Mesenchymal stem cell (in vitro differentiated cells and primary cell): ENCODE data around the gene DIRAS1. TPM values are rescaled to one million over a fixed set of nuclear protein-coding genes. Genes with fewer than 3 reads are reported as not detected.

Experiments used
- DNase-seq: peaks from one replicate; pipeline ENCODE4 v3.0.0-alpha.2; 2013
- H2AFZ ChIP-seq: one replicate; pipeline ENCODE4 v1.6.1; 2013; ENCODE audit warnings: low read depth, mild to moderate bottlenecking, control low read depth, inconsistent platforms, low read length, moderate library complexity
- H2AK5ac ChIP-seq: 2 replicates; pipeline ENCODE4 v1.6.1; 2013; ENCODE audit warnings: low read length, moderate library complexity, mild to moderate bottlenecking, inconsistent platforms; ENCODE audit not compliant: severe bottlenecking
- H2BK120ac ChIP-seq: one replicate; pipeline ENCODE4 v1.6.1; 2013; ENCODE audit warnings: low read depth, mild to moderate bottlenecking, inconsistent platforms, low read length, moderate library complexity
- H2BK12ac ChIP-seq, 2 experiments: one replicate each; pipeline ENCODE4 v1.6.1; 2013; ENCODE audit warnings: inconsistent platforms in 2 of 2, low read length in 2 of 2, mild to moderate bottlenecking in 2 of 2, moderate library complexity in 2 of 2, control low read depth in 1 of 2
- H2BK15ac ChIP-seq: one replicate; pipeline ENCODE4 v1.6.1; 2013; ENCODE audit warnings: mild to moderate bottlenecking, low read depth, inconsistent platforms; ENCODE audit not compliant: poor library complexity, severe bottlenecking
- H2BK5ac ChIP-seq: 2 replicates; pipeline ENCODE4 v1.6.1; 2013; ENCODE audit warnings: low read depth, mild to moderate bottlenecking, low read length, control low read depth, inconsistent platforms; ENCODE audit not compliant: poor library complexity, severe bottlenecking
- H3K14ac ChIP-seq, 2 experiments: one replicate each; pipeline ENCODE4 v1.6.1; 2013; ENCODE audit warnings: inconsistent platforms in 2 of 2, low read length in 2 of 2, control low read depth in 1 of 2, mild to moderate bottlenecking in 1 of 2, moderate library complexity in 1 of 2
- H3K18ac ChIP-seq, 2 experiments: one replicate each; pipeline ENCODE4 v1.6.1; 2013; ENCODE audit warnings: inconsistent platforms in 2 of 2, low read length in 2 of 2, control low read depth in 1 of 2, low read depth in 1 of 2, mild to moderate bottlenecking in 1 of 2
- H3K23ac ChIP-seq, 2 experiments: one replicate each; pipeline ENCODE4 v1.6.1; 2013; ENCODE audit warnings: inconsistent platforms in 2 of 2, low read length in 2 of 2, mild to moderate bottlenecking in 2 of 2, moderate library complexity in 2 of 2, control low read depth in 1 of 2
- H3K27ac ChIP-seq: 2 replicates; pipeline ENCODE4 v1.5.1; 2013; ENCODE audit warnings: mild to moderate bottlenecking, moderate library complexity, low read length, control low read depth, inconsistent platforms; ENCODE audit not compliant: poor library complexity, severe bottlenecking
- H3K27me3 ChIP-seq, 2 experiments: 2 replicates each; pipeline versions ENCODE4 v1.6.1 to v1.7.0; 2013; ENCODE audit warnings: low read length in 2 of 2, mild to moderate bottlenecking in 2 of 2, moderate library complexity in 2 of 2, control low read depth in 1 of 2, inconsistent platforms in 1 of 2; ENCODE audit not compliant: control insufficient read depth in 1 of 2, insufficient read depth in 1 of 2
- H3K36me3 ChIP-seq, 2 experiments: 2 replicates each; pipeline versions ENCODE4 v1.6.1 to v1.7.0; 2013; ENCODE audit warnings: low read length in 2 of 2, control low read depth in 1 of 2, inconsistent platforms in 1 of 2, low read depth in 1 of 2, mild to moderate bottlenecking in 1 of 2; ENCODE audit not compliant: insufficient read depth in 2 of 2, control insufficient read depth in 1 of 2
- H3K4ac ChIP-seq, 2 experiments: one replicate each; pipeline ENCODE4 v1.6.1; 2013; ENCODE audit warnings: inconsistent platforms in 2 of 2, low read length in 2 of 2, mild to moderate bottlenecking in 2 of 2, moderate library complexity in 2 of 2, control low read depth in 1 of 2, low read depth in 1 of 2
- H3K4me1 ChIP-seq: 2 replicates; pipeline ENCODE4 v1.6.1; 2013; ENCODE audit warnings: low read depth, low read length, control low read depth; ENCODE audit not compliant: control insufficient read depth, insufficient read depth
- H3K4me2 ChIP-seq: 2 replicates; pipeline ENCODE4 v1.6.1; 2013; ENCODE audit warnings: low read length, mild to moderate bottlenecking, inconsistent platforms; ENCODE audit not compliant: poor library complexity, severe bottlenecking
- H3K4me3 ChIP-seq, 2 experiments: 2 replicates each; pipeline versions ENCODE4 v1.5.1 to v1.7.0; 2013; ENCODE audit warnings: low read length in 2 of 2, mild to moderate bottlenecking in 2 of 2, control low read depth in 1 of 2, low read depth in 1 of 2; ENCODE audit not compliant: insufficient read depth in 1 of 2
- H3K79me1 ChIP-seq: replicated peaks from 2 replicates; pipeline ENCODE4 v1.6.1; 2013; ENCODE audit warnings: mild to moderate bottlenecking, control low read depth, low read length, inconsistent platforms; ENCODE audit not compliant: poor library complexity, severe bottlenecking
- H3K9ac ChIP-seq: 2 replicates; pipeline ENCODE4 v1.7.0; 2013; ENCODE audit warnings: mild to moderate bottlenecking, low read length, moderate library complexity
- H3K9me3 ChIP-seq: 2 replicates; pipeline ENCODE4 v1.7.0; 2013; ENCODE audit warnings: mild to moderate bottlenecking, low read length; ENCODE audit not compliant: control insufficient read depth
- H4K8ac ChIP-seq: one replicate; pipeline ENCODE4 v1.6.1; 2013; ENCODE audit warnings: inconsistent platforms, mild to moderate bottlenecking, low read length, moderate library complexity
- H4K91ac ChIP-seq: one replicate; pipeline ENCODE4 v1.6.1; 2013; ENCODE audit warnings: mild to moderate bottlenecking, low read length, inconsistent platforms
- WGBS: methylation state at CpG from one replicate; pipeline ENCODE4 v1.1.7; 2013; ENCODE audit warnings: mixed read lengths; 5-methylcytosine and 5-hydroxymethylcytosine counted together
- polyA plus RNA-seq, 2 experiments: library from polyadenylated mRNA; stranded (reverse); fragments of 200-250 nt; gene quantifications; one replicate each; pipeline ENCODE4 v1.2.3, GENCODE V29; 2013

Gene DIRAS1
- polyA plus RNA-seq (2013, experiment 1 of 2): 1.3 TPM
- polyA plus RNA-seq (2013, experiment 2 of 2): 0.95 TPM

- Histone ChIP-seq H3K14ac (peak within 1 kb of the TSS in 1 of 2 experiments; percentile 30), H3K27ac (no peak within 1 kb of the TSS), H3K36me3 (peaks cover 0 to 10% of the 10 kb centered on the region in 2 experiments), H2BK120ac (peak within 1 kb of the TSS; percentile 21), H3K27me3 (peaks cover 1 to 42% of the 10 kb centered on the region in 2 experiments), H2AFZ (no peak within 1 kb of the TSS), H2BK12ac (peak within 1 kb of the TSS in 1 of 2 experiments; percentile 25), H2BK5ac (no peak within 1 kb of the TSS), H4K8ac (no peak within 1 kb of the TSS), H3K18ac (no peak within 1 kb of the TSS), H3K9ac (peak within 1 kb of the TSS; percentile 73), H3K4me1 (peaks cover 34% of the 10 kb centered on the region), H3K4me3 (peak within 1 kb of the TSS; percentile 14 to 78), H3K23ac (peak within 1 kb of the TSS in 1 of 2 experiments; percentile 64), H3K9me3 (no peaks in the 10 kb centered on the region), H2BK15ac (peak within 1 kb of the TSS; percentile 76), H3K79me1 (no peaks in the 10 kb centered on the region), H4K91ac (no peak within 1 kb of the TSS), H2AK5ac (no peak within 1 kb of the TSS), H3K4me2 (peak within 1 kb of the TSS; percentile 54), H3K4ac (no peak within 1 kb of the TSS)
- WGBS: 2% methylated on average over 29 of the region's 100 CpGs
- DNase-seq: no peak
These were observed at the start of gene DIRAS1 for GRCh38 chr19:2720777-2721569. Gene DIRAS1 (minus strand): TSS chr19:2721372. CDS start chr19:2717806, 3,566 bp downstream.

DNA sequence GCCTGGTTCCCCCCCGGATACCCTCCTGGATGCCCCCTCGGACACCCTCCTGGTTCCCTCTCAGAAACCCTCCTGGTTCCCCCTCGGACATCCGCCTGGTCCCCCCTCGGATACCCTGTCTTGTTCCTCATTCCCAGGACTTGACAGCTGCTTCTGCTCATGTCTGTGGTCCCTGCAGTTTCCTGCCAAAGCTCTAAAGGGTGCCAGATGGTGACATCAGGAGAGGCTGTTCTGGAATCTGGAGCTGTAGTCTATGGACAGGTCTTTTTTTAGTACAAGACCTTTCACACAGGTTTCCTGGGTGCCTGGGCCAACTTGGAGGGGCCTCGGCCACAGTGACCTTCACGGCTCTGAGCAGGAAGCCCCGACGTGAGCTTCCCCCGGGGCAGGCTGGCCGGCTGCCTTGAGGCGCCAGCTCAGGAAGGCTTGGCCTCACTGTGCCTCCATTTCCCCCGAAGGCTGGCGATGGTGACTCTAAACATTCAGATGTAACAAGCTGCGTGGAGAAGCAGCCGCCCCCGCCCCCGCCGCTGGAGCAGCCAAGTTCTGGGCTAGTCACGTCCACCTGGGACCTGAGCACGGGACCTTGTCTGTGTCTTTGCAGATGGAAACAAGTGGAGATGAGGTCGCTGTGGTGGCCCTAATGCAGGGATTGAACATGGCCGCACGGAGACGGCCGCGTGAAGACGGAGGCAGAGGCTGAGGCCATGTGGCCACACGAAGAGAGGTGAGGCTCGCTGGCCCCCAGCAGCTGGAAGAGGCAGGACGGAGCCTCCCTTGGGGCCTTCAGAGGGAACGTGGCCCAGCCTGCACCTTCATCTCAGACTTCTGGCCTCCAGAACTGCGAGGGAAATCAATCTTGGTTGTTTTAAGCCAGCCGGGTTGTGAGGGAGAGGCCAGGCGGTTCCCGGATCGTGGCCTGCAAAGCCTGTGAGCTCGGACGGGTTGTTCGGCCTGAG, 49.2 kb upstream of the DIRAS1 start:
- H3K27ac ChIP-seq: no peak overlapping the region
- no peak overlapping the region for H3K18ac ChIP-seq
- H2AFZ ChIP-seq: no peak overlapping the region
- H2BK120ac ChIP-seq: no peak overlapping the region
- no peak overlapping the region for H2BK15ac ChIP-seq
- no peak overlapping the region for H2BK12ac ChIP-seq
- no peak overlapping the region for H2AK5ac ChIP-seq
- H2BK5ac ChIP-seq: no peak overlapping the region
- no peaks in the 10 kb centered on the region for H3K27me3 ChIP-seq
- WGBS: 95% methylated on average over 40 of the region's 40 CpGs
- H4K91ac ChIP-seq: no peak overlapping the region
- no peak overlapping the region for H3K4me2 ChIP-seq
- no peak overlapping the region for H3K14ac ChIP-seq
- H3K9me3 ChIP-seq: no peaks in the 10 kb centered on the region
- H3K36me3 ChIP-seq: peaks cover 26 to 79% of the 10 kb centered on the region in 2 experiments
- H3K4ac ChIP-seq: no peak overlapping the region
- peaks cover 11% of the 10 kb centered on the region for H3K4me1 ChIP-seq
- H4K8ac ChIP-seq: no peak overlapping the region
- H3K79me1 ChIP-seq: peaks cover 36% of the 10 kb centered on the region
- no peak overlapping the region for H3K9ac ChIP-seq
- no peak overlapping the region for H3K4me3 ChIP-seq
- no peak for DNase-seq
- H3K23ac ChIP-seq: no peak overlapping the region

DNA sequence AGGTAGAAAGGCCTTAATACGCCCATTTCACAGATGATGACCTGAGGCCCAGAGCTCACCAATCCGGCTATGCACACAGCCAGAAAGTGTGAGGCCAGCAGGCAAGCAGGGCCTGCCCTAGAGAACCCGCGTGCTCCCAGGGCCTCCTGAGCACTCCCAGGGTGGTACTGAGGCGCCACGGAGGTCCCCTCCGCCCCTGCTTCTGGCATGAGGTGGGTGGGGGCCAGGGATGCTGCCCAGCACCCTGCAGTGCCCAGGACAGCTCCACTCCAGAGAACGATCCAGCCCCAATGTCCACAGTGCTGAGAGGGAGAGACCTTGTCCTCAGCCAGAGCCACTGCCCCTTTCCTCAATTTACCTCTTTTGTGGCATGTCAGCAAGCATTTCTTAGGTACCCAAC, 48.0 kb upstream of the DIRAS1 start:
- Histone ChIP-seq H2BK5ac (no peak overlapping the region), H3K36me3 (peaks cover 34 to 81% of the 10 kb centered on the region in 2 experiments), H3K27me3 (no peaks in the 10 kb centered on the region), H3K9ac (no peak overlapping the region), H3K27ac (no peak overlapping the region), H2BK15ac (no peak overlapping the region), H3K4ac (no peak overlapping the region), H3K79me1 (peaks cover 43% of the 10 kb centered on the region), H3K14ac (no peak overlapping the region), H3K4me1 (peaks cover 3% of the 10 kb centered on the region), H2BK120ac (no peak overlapping the region), H3K9me3 (no peaks in the 10 kb centered on the region), H3K23ac (no peak overlapping the region), H2AFZ (no peak overlapping the region), H4K8ac (no peak overlapping the region), H2BK12ac (no peak overlapping the region), H3K4me2 (no peak overlapping the region), H3K18ac (no peak overlapping the region), H3K4me3 (no peak overlapping the region), H2AK5ac (no peak overlapping the region), H4K91ac (no peak overlapping the region)
- 99% methylated on average over 8 of the region's 8 CpGs for WGBS
- DNase-seq: no peak
